SU-DHL-6 (cell line): ENCODE measurements around the gene PTPN18.

Experiments
- H2AFZ ChIP-seq: fragments of 200-600 bp; sonication (generic); 2 replicates; pipeline ENCODE4 v1.6.1; 2014; ENCODE audit warnings: low read depth, mild to moderate bottlenecking, moderate library complexity, mixed read lengths, antibody characterized with exemption, low read length; ENCODE audit not compliant: severe bottlenecking
- H3F3A ChIP-seq: fragments of 200-600 bp; shearing (Covaris generic); 2 replicates; pipeline ENCODE4 v1.6.0; 2016; ENCODE audit warnings: antibody characterized with exemption, mild to moderate bottlenecking; ENCODE audit not compliant: insufficient read depth
- H3K27ac ChIP-seq: fragments of 200-600 bp; sonication (generic); 2 replicates; pipeline ENCODE4 v1.5.1; 2016; ENCODE audit warnings: low read depth, mild to moderate bottlenecking, low read length, moderate library complexity, mixed read lengths
- H3K27me3 ChIP-seq: fragments of 200-600 bp; sonication (generic), shearing (Covaris generic); 2 replicates; pipeline ENCODE4 v1.6.0; 2014; ENCODE audit warnings: mild to moderate bottlenecking, low read length
- H3K36me3 ChIP-seq: fragments of 200-600 bp; sonication (generic); 2 replicates; pipeline ENCODE4 v1.6.1; 2014; ENCODE audit warnings: mild to moderate bottlenecking, low read length, mixed read lengths
- H3K4me2 ChIP-seq: fragments of 300-600, 200-600 bp; shearing (Covaris generic), sonication (generic); 2 replicates; pipeline ENCODE4 v1.6.0; 2014; ENCODE audit warnings: low read length, low read depth, mild to moderate bottlenecking; ENCODE audit not compliant: poor library complexity, severe bottlenecking
- H3K4me3 ChIP-seq: fragments of 200-600 bp; sonication (generic); 2 replicates; pipeline ENCODE4 v1.5.1; 2014; ENCODE audit warnings: antibody characterized with exemption, low read length, mild to moderate bottlenecking, mixed read lengths; ENCODE audit not compliant: insufficient read depth, poor library complexity, severe bottlenecking
- H3K79me2 ChIP-seq: fragments of 200-600 bp; sonication (generic); 2 replicates; pipeline ENCODE4 v1.6.1; 2014; ENCODE audit warnings: mild to moderate bottlenecking, low read length, moderate library complexity; ENCODE audit not compliant: insufficient read depth
- H3K9ac ChIP-seq: fragments of 200-600 bp; sonication (generic); 2 replicates; pipeline ENCODE4 v1.7.0; 2014; ENCODE audit warnings: mild to moderate bottlenecking, low read length
- H3K9me2 ChIP-seq: fragments of 200-600 bp; sonication (generic); replicated peaks from 2 replicates; pipeline ENCODE4 v1.6.1; 2014; ENCODE audit warnings: low read length; ENCODE audit not compliant: insufficient read depth
- H3K9me3 ChIP-seq: fragments of 200-600 bp; sonication (generic); 2 replicates; pipeline ENCODE4 v1.6.1; 2014; ENCODE audit warnings: low read length, mixed read lengths; ENCODE audit not compliant: insufficient read depth
- H4K20me1 ChIP-seq: fragments of 200-600 bp; sonication (generic); 2 replicates; pipeline ENCODE4 v1.6.1; 2014; ENCODE audit warnings: low read depth, mild to moderate bottlenecking, antibody characterized with exemption, low read length, moderate library complexity, mixed read lengths
- EZH2phosphoT487 ChIP-seq: fragments of 200-600 bp; sonication (generic), shearing (Covaris generic); conservative IDR thresholded peaks from 2 replicates; pipeline ENCODE4 v1.6.1; 2018; ENCODE audit warnings: mild to moderate bottlenecking, antibody characterized with exemption, low read length, moderate library complexity, mixed read lengths
- TF ChIP-seq, protein P1 (sequence below): fragments of 200-600 bp; sonication (generic); IDR thresholded peaks from one replicate; pipeline ENCODE4 v1.5.1; 2017; ENCODE audit warnings: antibody characterized with exemption, mild to moderate bottlenecking, low read length, moderate library complexity; ENCODE audit not compliant: insufficient read depth, poor library complexity, severe bottlenecking

The PTPN18 gene

DNA sequence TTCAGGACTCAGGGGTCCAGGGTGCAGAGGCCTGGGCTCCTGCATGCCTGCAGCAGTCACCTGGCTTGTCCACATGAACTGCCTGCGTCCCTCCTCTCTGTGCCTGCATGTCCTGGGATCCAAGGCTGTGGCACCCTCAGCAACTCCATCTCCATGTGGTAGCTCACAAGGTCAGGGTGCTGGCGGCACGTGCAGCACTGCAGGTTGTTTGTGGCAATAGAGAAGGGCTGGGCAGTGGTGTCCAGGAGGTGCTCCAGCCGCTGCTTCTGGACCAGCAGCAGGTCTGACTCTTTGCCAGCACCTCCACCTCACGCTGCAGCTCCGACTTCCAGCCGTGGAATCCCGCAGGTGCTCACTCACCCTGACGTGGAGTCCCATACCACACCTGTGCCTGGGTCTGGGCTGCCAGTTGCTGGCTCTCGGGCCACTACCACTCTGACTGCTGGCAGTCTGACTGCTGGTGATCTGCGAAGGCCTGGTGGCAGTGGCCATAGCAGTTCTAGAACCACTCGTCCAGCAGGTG is 42.0 kb upstream of the PTPN18 start:
- H3K4me3 ChIP-seq, result no peak overlapping the region
- no peak overlapping the region for H2AFZ ChIP-seq
- H4K20me1 ChIP-seq, result no peaks in the 10 kb centered on the region
- no peak for TF ChIP-seq EZH2phosphoT487
- TF ChIP-seq, protein P1, sequence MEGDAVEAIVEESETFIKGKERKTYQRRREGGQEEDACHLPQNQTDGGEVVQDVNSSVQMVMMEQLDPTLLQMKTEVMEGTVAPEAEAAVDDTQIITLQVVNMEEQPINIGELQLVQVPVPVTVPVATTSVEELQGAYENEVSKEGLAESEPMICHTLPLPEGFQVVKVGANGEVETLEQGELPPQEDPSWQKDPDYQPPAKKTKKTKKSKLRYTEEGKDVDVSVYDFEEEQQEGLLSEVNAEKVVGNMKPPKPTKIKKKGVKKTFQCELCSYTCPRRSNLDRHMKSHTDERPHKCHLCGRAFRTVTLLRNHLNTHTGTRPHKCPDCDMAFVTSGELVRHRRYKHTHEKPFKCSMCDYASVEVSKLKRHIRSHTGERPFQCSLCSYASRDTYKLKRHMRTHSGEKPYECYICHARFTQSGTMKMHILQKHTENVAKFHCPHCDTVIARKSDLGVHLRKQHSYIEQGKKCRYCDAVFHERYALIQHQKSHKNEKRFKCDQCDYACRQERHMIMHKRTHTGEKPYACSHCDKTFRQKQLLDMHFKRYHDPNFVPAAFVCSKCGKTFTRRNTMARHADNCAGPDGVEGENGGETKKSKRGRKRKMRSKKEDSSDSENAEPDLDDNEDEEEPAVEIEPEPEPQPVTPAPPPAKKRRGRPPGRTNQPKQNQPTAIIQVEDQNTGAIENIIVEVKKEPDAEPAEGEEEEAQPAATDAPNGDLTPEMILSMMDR, result no peak
- H3K79me2 ChIP-seq, result no peaks in the 10 kb centered on the region
- H3F3A ChIP-seq, result no peaks in the 10 kb centered on the region
- H3K9me2 ChIP-seq, result no peaks in the 10 kb centered on the region
- H3K9ac ChIP-seq, result no peak overlapping the region
- H3K4me2 ChIP-seq, result no peak overlapping the region
- no peaks in the 10 kb centered on the region for H3K36me3 ChIP-seq
- no peaks in the 10 kb centered on the region for H3K9me3 ChIP-seq
- no peaks in the 10 kb centered on the region for H3K27me3 ChIP-seq
- no peak overlapping the region for H3K27ac ChIP-seq

DNA sequence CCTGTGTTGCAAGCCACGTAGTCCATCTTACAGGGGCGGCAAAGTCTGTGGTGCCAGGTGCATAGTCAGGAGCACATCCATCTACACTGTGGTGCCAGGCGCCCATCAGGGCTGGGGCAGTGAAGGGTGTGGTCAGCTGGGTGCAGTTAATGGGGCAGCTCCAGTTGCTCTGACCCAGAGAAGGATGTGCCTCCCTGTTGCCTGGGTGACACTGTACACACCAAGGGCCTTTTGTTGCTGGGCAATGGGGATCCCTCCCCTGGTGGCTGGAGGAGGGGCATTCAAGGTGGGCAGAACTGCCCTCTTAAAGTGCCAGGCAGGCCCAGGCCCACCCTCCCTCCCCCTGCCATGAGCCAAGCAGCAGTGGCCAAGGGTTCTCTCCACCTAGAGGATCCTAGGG is 41.5 kb upstream of the PTPN18 start:
- Histone ChIP-seq H3K4me2 (no peak overlapping the region), H4K20me1 (no peaks in the 10 kb centered on the region), H3K9me3 (no peaks in the 10 kb centered on the region), H3K27ac (no peak overlapping the region), H3F3A (no peaks in the 10 kb centered on the region), H3K9me2 (no peaks in the 10 kb centered on the region), H3K36me3 (no peaks in the 10 kb centered on the region), H3K9ac (no peak overlapping the region), H3K27me3 (no peaks in the 10 kb centered on the region), H3K79me2 (no peaks in the 10 kb centered on the region), H3K4me3 (no peak overlapping the region), H2AFZ (no peak overlapping the region)
- TF ChIP-seq EZH2phosphoT487, result no peak
- TF ChIP-seq, protein P1, result no peak

DNA sequence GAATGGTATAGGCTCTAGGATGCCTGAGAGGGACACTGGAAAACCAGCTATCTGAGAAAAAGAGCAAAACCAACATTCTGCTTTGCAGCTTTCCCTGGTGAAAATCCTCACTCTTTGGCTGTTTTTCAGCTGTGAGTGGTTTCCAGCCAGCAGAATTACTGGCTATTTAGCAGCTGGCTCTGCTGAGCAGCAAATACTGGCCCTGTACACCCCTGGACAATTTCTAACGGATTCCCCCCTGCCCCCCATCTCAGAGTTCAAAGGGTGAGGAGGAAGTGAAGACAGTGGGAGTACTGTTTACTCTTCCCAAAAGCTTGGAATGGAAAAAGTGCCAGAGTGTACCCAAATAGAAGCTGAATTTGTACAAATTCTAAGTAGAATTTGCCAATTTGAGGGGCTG is 39.3 kb upstream of the PTPN18 start:
- H3K9me3 ChIP-seq, result no peaks in the 10 kb centered on the region
- H3K79me2 ChIP-seq, result no peaks in the 10 kb centered on the region
- H3F3A ChIP-seq, result no peaks in the 10 kb centered on the region
- no peak overlapping the region for H3K27ac ChIP-seq
- no peaks in the 10 kb centered on the region for H3K36me3 ChIP-seq
- no peak overlapping the region for H3K4me2 ChIP-seq
- H3K27me3 ChIP-seq, result no peaks in the 10 kb centered on the region
- no peak for TF ChIP-seq EZH2phosphoT487
- TF ChIP-seq, protein P1, result no peak
- H3K9me2 ChIP-seq, result no peaks in the 10 kb centered on the region
- H4K20me1 ChIP-seq, result no peaks in the 10 kb centered on the region
- no peak overlapping the region for H3K4me3 ChIP-seq
- H2AFZ ChIP-seq, result no peak overlapping the region
- no peak overlapping the region for H3K9ac ChIP-seq
